H1 (cell line): ENCODE data around the gene ADGRV1.

Experiments used
- CTCF ChIP-seq, 3 experiments: IDR thresholded peaks; 1 replicate in 2 of 3; 2 replicates in 1 of 3; pipeline versions ENCODE4 v1.5.1 to v1.6.1; 2011; ENCODE audit warnings: low read length in 3 of 3, mild to moderate bottlenecking in 3 of 3, inconsistent platforms in 2 of 3, low read depth in 1 of 3, moderate library complexity in 1 of 3; ENCODE audit not compliant: insufficient read depth in 1 of 3; ENCODE audit errors: control extremely low read depth in 1 of 3
- KDM5A ChIP-seq: fragments of 200-600 bp; IDR thresholded peaks from 2 replicates; pipeline ENCODE4 v1.7.1; 2012; ENCODE audit warnings: mild to moderate bottlenecking, low read length, inconsistent platforms, mixed read lengths
- POLR2A ChIP-seq, 2 experiments: IDR thresholded peaks; 1 replicate in 1 of 2; 2 replicates in 1 of 2; pipeline ENCODE4 v1.6.1; 2011; ENCODE audit warnings: low read depth in 2 of 2, low read length in 2 of 2, mild to moderate bottlenecking in 2 of 2; ENCODE audit errors: control extremely low read depth in 1 of 2
- POLR2AphosphoS5 ChIP-seq: IDR thresholded peaks from 2 replicates; pipeline ENCODE4 v1.6.1; 2011; ENCODE audit warnings: low read depth, low read length
- SP2 ChIP-seq: IDR thresholded peaks from 2 replicates; pipeline ENCODE4 v1.6.1; 2012; ENCODE audit warnings: mild to moderate bottlenecking, low read length, inconsistent platforms
- YY1 ChIP-seq: IDR thresholded peaks from 2 replicates; pipeline ENCODE4 v1.6.1; 2011; ENCODE audit warnings: low read depth, mild to moderate bottlenecking, low read length

- TF ChIP-seq POLR2AphosphoS5 (no peak), CTCF (IDR thresholded peaks at IDR 0.05; ENCODE audit: control extremely low read depth in 1 of 3, insufficient read depth in 1 of 3, low read depth in 1 of 3, low read length in 3 of 3) (no peak), SP2 (no peak), KDM5A (no peak), YY1 (no peak), POLR2A (IDR thresholded peaks at IDR 0.05; ENCODE audit: control extremely low read depth in 1 of 2, low read depth in 2 of 2, low read length in 2 of 2) (no peak)
These were observed 567.9 kb downstream of the ADGRV1 start for GRCh38 chr5:91126448-91126847.
